Stimulated activated CD8-positive, alpha-beta memory T cell treated with anti-CD3 and anti-CD28 coated beads, Interleukin-4, amount 100 ng/mL, for 1 hour (primary cell): ENCODE results near the gene U2AF2.
"Not testable (repeated sequence)": the region's sequence is repeated elsewhere in the genome, so short reads cannot be mapped to it uniquely, and the experiment has no call there.

ENCODE experiments used
- DNase-seq, 2 donors: peaks; one replicate each; pipeline ENCODE4 v3.0.0-alpha.2; 2020; ENCODE audit warnings: low read depth in 2 of 2, low spot score in 1 of 2

Gene U2AF2

GRCh38 chr19:55704494-55705245 lies 49.8 kb downstream of the U2AF2 start:
- DNase-seq: no peak

GRCh38 chr19:55705972-55706371 lies 51.1 kb downstream of the U2AF2 start:
- DNase-seq: no peak

- no peak for DNase-seq
Measured at GRCh38 chr19:55711719-55712118, 56.9 kb downstream of the U2AF2 start.

- DNase-seq: no peak
Measured at GRCh38 chr19:55712804-55713631, 58.2 kb downstream of the U2AF2 start.

- no peak for DNase-seq
Measured at GRCh38 chr19:55716531-55716930, 61.7 kb downstream of the U2AF2 start.

- DNase-seq: no peak
Measured at GRCh38 chr19:55717251-55717650, 62.4 kb downstream of the U2AF2 start.

GRCh38 chr19:55717879-55718711 lies 63.3 kb downstream of the U2AF2 start:
- not testable (repeated sequence) for DNase-seq

GRCh38 chr19:55720214-55720746 lies 65.4 kb downstream of the U2AF2 start:
- no peak for DNase-seq

GRCh38 chr19:55720801-55721200 lies 66.0 kb downstream of the U2AF2 start:
- no peak for DNase-seq

- no peak for DNase-seq
Measured at GRCh38 chr19:55723491-55723890, 68.7 kb downstream of the U2AF2 start.
